C4-2B (cell line): ENCODE measurements around the gene LRATD1.

Experiments
- CTCF ChIP-seq: fragments of 450-650 bp; conservative IDR thresholded peaks from 2 replicates; pipeline ENCODE4 v1.5.1; 2017; ENCODE audit warnings: mild to moderate bottlenecking
- ZFX ChIP-seq: fragments of 450-650 bp; IDR thresholded peaks from 2 replicates; pipeline ENCODE4 v1.6.1; 2017

GRCh38 chr2:14647714-14648113 lies 15.2 kb downstream of the LRATD1 start:
- TF ChIP-seq CTCF: no peak
- no peak for TF ChIP-seq ZFX
